Neural progenitor cell (in vitro differentiated cells): ENCODE results near the gene RPL7L1.

Experiments
- CTCF ChIP-seq: fragments of 200-600 bp; sonication (generic); IDR thresholded peaks from 2 replicates; pipeline ENCODE4 v1.5.1; 2017; ENCODE audit warnings: antibody characterized with exemption, mild to moderate bottlenecking
- EZH2 ChIP-seq: fragments of 200-600 bp; sonication (generic); IDR thresholded peaks from 2 replicates; pipeline ENCODE4 v1.6.1; 2017; ENCODE audit warnings: antibody characterized with exemption, mild to moderate bottlenecking, moderate library complexity
- EZH2phosphoT487 ChIP-seq: fragments of 200-600 bp; sonication (generic); IDR thresholded peaks from 2 replicates; pipeline ENCODE4 v1.6.1; 2017; ENCODE audit warnings: antibody characterized with exemption

GRCh38 chr6:42937548-42938427, 58.4 kb downstream of the RPL7L1 start:
- no peak for TF ChIP-seq EZH2phosphoT487
- no peak for TF ChIP-seq CTCF
- no peak for TF ChIP-seq EZH2
